GM12891 (cell line): ENCODE results near the gene KCNRG. TPM values are rescaled to one million over a fixed set of nuclear protein-coding genes. Genes with fewer than 3 reads are reported as not detected.
"Not testable (repeated sequence)": the region's sequence is repeated elsewhere in the genome, so short reads cannot be mapped to it uniquely, and the experiment has no call there.

Experiments used
- DNase-seq: peaks from one replicate; pipeline ENCODE4 v3.0.0; 2011; ENCODE audit warnings: low spot score; ENCODE audit not compliant: insufficient read length
- FAIRE-seq: peaks from 2 replicates; lab custom pipeline; 2011; peaks lifted over from hg19 to GRCh38; lab: Jason Lieb, UNC
- PAX5 ChIP-seq: IDR thresholded peaks from 2 replicates; pipeline ENCODE4 v1.6.1; 2011; ENCODE audit warnings: low read length, moderate library complexity, mild to moderate bottlenecking; ENCODE audit not compliant: insufficient read depth, severe bottlenecking
- POLR2A ChIP-seq: IDR thresholded peaks from 2 replicates; pipeline ENCODE4 v1.6.1; 2011; ENCODE audit warnings: low read depth, low read length, control low read depth
- POLR2AphosphoS5 ChIP-seq: IDR thresholded peaks from 2 replicates; pipeline ENCODE4 v1.6.1; 2011; ENCODE audit warnings: low read depth, low read length, control low read depth
- POU2F2 ChIP-seq: IDR thresholded peaks from 2 replicates; pipeline ENCODE4 v1.6.1; 2011; ENCODE audit warnings: low read depth, mild to moderate bottlenecking, control low read depth, low read length, moderate library complexity
- SPI1 ChIP-seq: IDR thresholded peaks from 2 replicates; pipeline ENCODE4 v1.6.1; 2011; ENCODE audit warnings: low read depth, low read length, control low read depth
- TAF1 ChIP-seq: IDR thresholded peaks from 2 replicates; pipeline ENCODE4 v1.6.1; 2011; ENCODE audit warnings: low read depth, low read length, control low read depth
- polyA plus RNA-seq: library from polyadenylated mRNA; unstranded; fragments of >200 nt; gene quantifications from one replicate; pipeline ENCODE4 v1.2.1, GENCODE V29; 2012; ENCODE audit warnings: low read depth, missing spikeins, inconsistent platforms; ENCODE audit not compliant: missing spikeins

KCNRG gene
- 0.35 TPM for polyA plus RNA-seq

GRCh38 chr13:50015258-50015657, at the start of gene KCNRG:
KCNRG (plus strand) TSS chr13:50015444; CDS start chr13:50015494, 50 bp downstream.
- FAIRE-seq (no peak), DNase-seq (no peak)
- no peak for TF ChIP-seq POU2F2

- DNase-seq (no peak), FAIRE-seq (no peak)
- no peak for TF ChIP-seq POLR2A
- no peak for TF ChIP-seq POLR2AphosphoS5
- no peak for TF ChIP-seq POU2F2
- TF ChIP-seq PAX5, result no peak
- TF ChIP-seq SPI1, result no peak
- no peak for TF ChIP-seq TAF1
Observed at GRCh38 chr13:49967456-49967855, 47.8 kb upstream of the KCNRG start.

- DNase-seq, result no peak
- no peak for FAIRE-seq
- TF ChIP-seq SPI1 (no peak), POU2F2 (no peak), POLR2A (no peak), TAF1 (no peak), POLR2AphosphoS5 (no peak), PAX5 (no peak)
Observed at GRCh38 chr13:49972709-49973108, 42.5 kb upstream of the KCNRG start.

- no peak for FAIRE-seq
Observed at GRCh38 chr13:49975826-49976225, 39.4 kb upstream of the KCNRG start.

GRCh38 chr13:49976314-49977258, 38.7 kb upstream of the KCNRG start:
- TF ChIP-seq TAF1 (no peak), SPI1 (no peak), POLR2A (no peak), POLR2AphosphoS5 (no peak), POU2F2 (no peak), PAX5 (no peak)
- FAIRE-seq (peak; percentile 93), DNase-seq (peak; percentile 44)

More at GRCh38 chr13:49975826-49976225, 39.4 kb upstream of the KCNRG start:
- no peak for DNase-seq
- TF ChIP-seq POLR2A (no peak), POLR2AphosphoS5 (no peak), PAX5 (no peak), SPI1 (no peak), POU2F2 (no peak), TAF1 (no peak)

GRCh38 chr13:49977992-49978391, 37.3 kb upstream of the KCNRG start:
- no peak for FAIRE-seq
- TF ChIP-seq PAX5 (no peak), TAF1 (no peak), POLR2A (no peak), SPI1 (no peak), POLR2AphosphoS5 (no peak), POU2F2 (no peak)
- no peak for DNase-seq

- no peak for DNase-seq
- no peak for TF ChIP-seq POLR2A
- TF ChIP-seq SPI1, result no peak
- no peak for TF ChIP-seq POLR2AphosphoS5
- TF ChIP-seq PAX5, result no peak
- TF ChIP-seq TAF1, result no peak
- no peak for TF ChIP-seq POU2F2
- no peak for FAIRE-seq
Observed at GRCh38 chr13:49980266-49980665, 35.0 kb upstream of the KCNRG start.

GRCh38 chr13:49985129-49985528, 30.1 kb upstream of the KCNRG start:
- TF ChIP-seq POU2F2 (no peak), POLR2A (no peak), POLR2AphosphoS5 (no peak), PAX5 (no peak), TAF1 (no peak), SPI1 (no peak)
- DNase-seq (no peak), FAIRE-seq (no peak)

GRCh38 chr13:49986471-49986870, 28.8 kb upstream of the KCNRG start:
- TF ChIP-seq POLR2A (no peak), POLR2AphosphoS5 (no peak), SPI1 (no peak), TAF1 (no peak), POU2F2 (no peak), PAX5 (no peak)
- no peak for FAIRE-seq
- DNase-seq, result no peak

GRCh38 chr13:49990612-49991011, 24.6 kb upstream of the KCNRG start:
- not testable (repeated sequence) for FAIRE-seq, DNase-seq
